ENCODE results near the gene ZNF786. TPM values are rescaled to one million over a fixed set of nuclear protein-coding genes. Genes with fewer than 3 reads are reported as not detected.

The ZNF786 gene
- polyA plus RNA-seq (2012; ENCODE audit: insufficient read depth, insufficient read length, low read depth) = 7.9 TPM

GRCh38 chr7:149090397-149091195 is at the start of gene ZNF786:
TSS of gene ZNF786 (minus strand) at chr7:149090718. CDS start at chr7:149090640, 78 bp downstream.
- H3K4me3 ChIP-seq (ENCODE audit: low read depth, low read length) = peak within 1 kb of the TSS; percentile 90
- peak; percentile 92 for DNase-seq
- no peaks in the 10 kb centered on the region for H3K9me3 ChIP-seq
- no peaks in the 10 kb centered on the region for H3K4me1 ChIP-seq
- H3K36me3 ChIP-seq = no peaks in the 10 kb centered on the region
- peak; percentile 78 for TF ChIP-seq CTCF (IDR thresholded peaks at IDR 0.05; ENCODE audit: low read depth, low read length)
- H3K27me3 ChIP-seq = no peaks in the 10 kb centered on the region

- no peak overlapping the region for H3K4me3 ChIP-seq (ENCODE audit: low read depth, low read length)
- no peaks in the 10 kb centered on the region for H3K9me3 ChIP-seq
- H3K36me3 ChIP-seq = peaks cover 3% of the 10 kb centered on the region
- no peak for TF ChIP-seq CTCF (IDR thresholded peaks at IDR 0.05; ENCODE audit: low read depth, low read length)
- no peaks in the 10 kb centered on the region for H3K4me1 ChIP-seq
- H3K27me3 ChIP-seq = no peaks in the 10 kb centered on the region
- no peak for DNase-seq
Measured at GRCh38 chr7:149136118-149136517, 45.6 kb upstream of the ZNF786 start.

- H3K36me3 ChIP-seq = peaks cover 15% of the 10 kb centered on the region
- H3K27me3 ChIP-seq = no peaks in the 10 kb centered on the region
- H3K4me1 ChIP-seq = no peaks in the 10 kb centered on the region
- H3K9me3 ChIP-seq = no peaks in the 10 kb centered on the region; the same call in 1 of the 2 replicates
- no peak for TF ChIP-seq CTCF (IDR thresholded peaks at IDR 0.05; ENCODE audit: low read depth, low read length)
- DNase-seq = no peak
- H3K4me3 ChIP-seq (ENCODE audit: low read depth, low read length) = no peak overlapping the region
Measured at GRCh38 chr7:149133028-149133710, 42.7 kb upstream of the ZNF786 start.

GRCh38 chr7:149130572-149131198 is 40.2 kb upstream of the ZNF786 start:
- no peaks in the 10 kb centered on the region for H3K27me3 ChIP-seq

GRCh38 chr7:149126662-149127266 is 36.2 kb upstream of the ZNF786 start:
- H3K36me3 ChIP-seq = peaks cover 15% of the 10 kb centered on the region; the same call in 1 of the 2 replicates
- peak overlapping the region; percentile 93 for H3K4me3 ChIP-seq (ENCODE audit: low read depth, low read length)
- H3K4me1 ChIP-seq = no peaks in the 10 kb centered on the region
- peak; percentile 73 for DNase-seq
- H3K27me3 ChIP-seq = no peaks in the 10 kb centered on the region
- H3K9me3 ChIP-seq = no peaks in the 10 kb centered on the region; the same call in 1 of the 2 replicates
- no peak for TF ChIP-seq CTCF (IDR thresholded peaks at IDR 0.05; ENCODE audit: low read depth, low read length)

More at GRCh38 chr7:149130572-149131198, 40.2 kb upstream of the ZNF786 start:
- no peak overlapping the region for H3K4me3 ChIP-seq (ENCODE audit: low read depth, low read length)
- peaks cover 15% of the 10 kb centered on the region for H3K36me3 ChIP-seq
- H3K4me1 ChIP-seq = no peaks in the 10 kb centered on the region
- no peak for DNase-seq
- no peak for TF ChIP-seq CTCF (IDR thresholded peaks at IDR 0.05; ENCODE audit: low read depth, low read length)
- no peaks in the 10 kb centered on the region; the same call in 1 of the 2 replicates for H3K9me3 ChIP-seq
